Measurements from ENCODE around the gene SLC4A1AP.

Gene SLC4A1AP

DNA sequence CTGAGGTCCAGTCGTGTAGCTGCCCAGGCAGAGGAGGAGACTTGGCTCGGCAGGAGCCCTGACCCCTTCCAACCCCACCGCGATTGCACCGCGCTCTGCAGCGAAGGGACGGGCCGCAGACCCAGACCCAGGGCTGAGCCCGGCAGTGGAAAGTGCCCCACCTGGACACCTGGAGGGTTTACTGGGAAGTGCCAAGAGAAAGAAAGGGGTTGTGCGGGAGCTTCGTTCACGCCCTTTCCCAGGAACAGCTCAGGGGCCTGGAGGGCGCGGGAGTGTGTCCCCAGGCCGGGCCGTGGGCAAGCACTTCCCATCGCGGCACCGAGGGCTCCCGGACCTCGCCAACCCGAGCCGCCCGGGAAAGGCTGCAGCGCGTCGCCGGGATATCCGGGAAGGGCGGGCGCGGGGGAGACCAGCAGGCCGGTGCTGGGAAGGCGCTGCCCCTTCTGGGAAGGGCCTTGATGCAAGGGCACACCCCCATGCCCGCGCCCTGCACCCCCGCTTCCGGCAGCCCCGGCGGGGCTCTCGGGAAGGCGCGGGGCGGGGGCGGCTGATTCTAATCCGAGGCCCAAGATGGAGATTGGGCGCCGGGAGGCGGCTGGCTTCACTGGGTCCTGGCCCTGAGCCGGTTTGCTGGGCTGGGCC lies 71.7 kb downstream of the SLC4A1AP start:
- no peak for TF ChIP-seq TAF1 (IDR thresholded peaks at IDR 0.05; ENCODE audit: borderline replicate concordance, insufficient read depth, low read length)
- TF ChIP-seq, protein P1, sequence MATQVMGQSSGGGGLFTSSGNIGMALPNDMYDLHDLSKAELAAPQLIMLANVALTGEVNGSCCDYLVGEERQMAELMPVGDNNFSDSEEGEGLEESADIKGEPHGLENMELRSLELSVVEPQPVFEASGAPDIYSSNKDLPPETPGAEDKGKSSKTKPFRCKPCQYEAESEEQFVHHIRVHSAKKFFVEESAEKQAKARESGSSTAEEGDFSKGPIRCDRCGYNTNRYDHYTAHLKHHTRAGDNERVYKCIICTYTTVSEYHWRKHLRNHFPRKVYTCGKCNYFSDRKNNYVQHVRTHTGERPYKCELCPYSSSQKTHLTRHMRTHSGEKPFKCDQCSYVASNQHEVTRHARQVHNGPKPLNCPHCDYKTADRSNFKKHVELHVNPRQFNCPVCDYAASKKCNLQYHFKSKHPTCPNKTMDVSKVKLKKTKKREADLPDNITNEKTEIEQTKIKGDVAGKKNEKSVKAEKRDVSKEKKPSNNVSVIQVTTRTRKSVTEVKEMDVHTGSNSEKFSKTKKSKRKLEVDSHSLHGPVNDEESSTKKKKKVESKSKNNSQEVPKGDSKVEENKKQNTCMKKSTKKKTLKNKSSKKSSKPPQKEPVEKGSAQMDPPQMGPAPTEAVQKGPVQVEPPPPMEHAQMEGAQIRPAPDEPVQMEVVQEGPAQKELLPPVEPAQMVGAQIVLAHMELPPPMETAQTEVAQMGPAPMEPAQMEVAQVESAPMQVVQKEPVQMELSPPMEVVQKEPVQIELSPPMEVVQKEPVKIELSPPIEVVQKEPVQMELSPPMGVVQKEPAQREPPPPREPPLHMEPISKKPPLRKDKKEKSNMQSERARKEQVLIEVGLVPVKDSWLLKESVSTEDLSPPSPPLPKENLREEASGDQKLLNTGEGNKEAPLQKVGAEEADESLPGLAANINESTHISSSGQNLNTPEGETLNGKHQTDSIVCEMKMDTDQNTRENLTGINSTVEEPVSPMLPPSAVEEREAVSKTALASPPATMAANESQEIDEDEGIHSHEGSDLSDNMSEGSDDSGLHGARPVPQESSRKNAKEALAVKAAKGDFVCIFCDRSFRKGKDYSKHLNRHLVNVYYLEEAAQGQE (IDR thresholded peaks at IDR 0.05; ENCODE audit: insufficient read depth in 1 of 2, low read depth in 2 of 2, low read length in 2 of 2), result no peak
- no peak for TF ChIP-seq FOXP2 (optimal IDR thresholded peaks at IDR 0.05; ENCODE audit: borderline replicate concordance, extremely low read depth, extremely low read length, insufficient read depth)
- TF ChIP-seq POLR2AphosphoS5 (IDR thresholded peaks at IDR 0.05; ENCODE audit: low read depth, low read length), result no peak
- TF ChIP-seq SIN3A (IDR thresholded peaks at IDR 0.05; ENCODE audit: borderline replicate concordance, insufficient read depth, low read length), result no peak

DNA sequence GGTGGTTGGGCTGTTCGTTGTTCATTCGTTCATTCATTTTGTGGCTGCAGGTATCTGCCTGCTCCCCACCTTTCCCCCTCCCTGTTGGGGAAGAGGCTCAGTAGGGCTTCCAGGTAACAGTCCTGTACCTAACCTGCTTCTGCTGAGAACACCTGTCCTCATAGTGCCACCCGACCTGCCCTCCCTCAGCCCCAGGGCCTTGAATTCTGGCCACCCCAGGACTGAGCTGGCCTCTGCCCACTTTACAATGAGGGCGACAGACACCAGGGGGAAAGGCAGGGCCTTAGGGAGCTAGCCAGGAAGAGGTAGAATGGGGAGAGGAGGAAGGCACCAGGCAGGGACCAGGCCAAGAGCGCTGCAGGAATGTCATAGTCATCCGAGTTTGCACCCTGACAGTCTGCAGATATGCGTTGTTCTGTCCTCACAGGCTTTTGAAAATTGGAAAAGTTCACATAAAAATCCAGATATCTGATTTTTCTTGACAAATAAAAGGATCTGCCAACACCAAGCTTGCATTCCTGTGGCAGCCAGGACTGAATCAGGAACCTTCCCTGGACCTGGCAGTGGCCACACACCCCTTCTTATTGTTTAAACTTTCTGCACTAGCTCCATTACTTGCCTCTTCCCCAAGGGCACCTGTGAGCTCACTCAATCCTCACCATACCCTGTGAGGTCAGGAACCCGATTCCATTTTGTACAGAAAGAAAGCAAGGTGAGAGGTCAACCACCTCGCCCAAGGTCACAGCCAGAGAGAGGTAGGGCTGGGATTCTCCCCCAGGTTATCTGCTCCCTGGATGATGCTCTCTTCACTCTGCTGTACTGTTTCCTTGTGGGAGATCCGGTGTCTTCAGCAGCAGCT lies 72.6 kb downstream of the SLC4A1AP start:
- TF ChIP-seq TAF1 (IDR thresholded peaks at IDR 0.05; ENCODE audit: borderline replicate concordance, insufficient read depth, low read length), result no peak
- no peak for TF ChIP-seq POLR2AphosphoS5 (IDR thresholded peaks at IDR 0.05; ENCODE audit: low read depth, low read length)
- TF ChIP-seq, protein P1 (IDR thresholded peaks at IDR 0.05; ENCODE audit: insufficient read depth in 1 of 2, low read depth in 2 of 2, low read length in 2 of 2), result no peak

DNA sequence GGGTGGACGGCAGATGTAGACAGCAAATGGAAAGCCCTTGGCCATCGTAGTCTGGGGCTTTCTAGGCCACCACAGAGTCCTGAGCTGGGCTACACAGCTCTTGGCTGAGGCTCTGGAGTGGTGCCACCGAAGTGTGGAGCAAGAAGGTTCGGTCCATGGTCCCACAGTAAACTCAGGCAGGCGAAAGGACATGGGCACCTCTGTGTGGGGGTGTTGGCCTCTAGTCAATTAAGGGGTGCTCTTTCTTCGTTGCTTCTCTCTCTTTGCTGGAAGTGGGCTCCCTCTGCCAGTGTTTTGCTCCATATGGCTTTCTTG lies 73.2 kb downstream of the SLC4A1AP start:
- TF ChIP-seq POLR2AphosphoS5 (IDR thresholded peaks at IDR 0.05; ENCODE audit: low read depth, low read length) (no peak), SIN3A (IDR thresholded peaks at IDR 0.05; ENCODE audit: borderline replicate concordance, insufficient read depth, low read length) (no peak), TAF1 (IDR thresholded peaks at IDR 0.05; ENCODE audit: borderline replicate concordance, insufficient read depth, low read length) (no peak), FOXP2 (optimal IDR thresholded peaks at IDR 0.05; ENCODE audit: borderline replicate concordance, extremely low read depth, extremely low read length, insufficient read depth) (no peak)
- TF ChIP-seq, protein P1 (IDR thresholded peaks at IDR 0.05; ENCODE audit: insufficient read depth in 1 of 2, low read depth in 2 of 2, low read length in 2 of 2), result no peak

DNA sequence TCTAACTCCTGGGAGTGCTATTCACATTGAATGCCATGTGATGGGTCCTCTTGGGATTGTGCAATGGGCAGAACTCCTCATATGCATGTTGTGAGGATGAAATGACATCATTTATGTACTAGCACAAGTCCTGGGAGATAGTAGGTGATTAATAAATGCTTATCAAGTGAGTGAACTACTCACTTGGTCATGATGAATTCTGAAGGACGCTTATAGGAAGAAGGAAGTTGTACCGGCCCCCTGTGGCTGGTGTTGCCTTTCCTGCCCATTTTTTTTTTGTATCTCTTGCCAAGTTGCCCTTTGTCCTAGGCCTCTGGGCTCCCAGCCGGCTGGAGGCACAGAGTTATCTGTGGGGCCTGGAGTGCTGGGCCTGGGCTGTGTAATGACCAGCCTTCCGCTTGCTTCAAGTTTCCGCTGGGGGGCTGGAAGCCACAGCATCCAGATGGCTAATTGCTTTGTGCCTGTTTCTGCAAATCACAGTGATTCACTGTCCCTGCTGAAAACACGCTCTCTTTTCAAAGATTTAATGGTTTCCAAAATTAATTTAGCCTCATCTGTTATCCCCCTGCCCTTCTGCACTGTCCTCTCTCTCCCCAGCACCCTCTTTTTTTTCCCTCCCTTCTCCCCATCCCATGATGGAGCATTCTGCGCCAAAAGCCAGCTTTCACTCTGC lies 74.1 kb downstream of the SLC4A1AP start:
- TF ChIP-seq POLR2AphosphoS5 (IDR thresholded peaks at IDR 0.05; ENCODE audit: low read depth, low read length) (no peak), TAF1 (IDR thresholded peaks at IDR 0.05; ENCODE audit: borderline replicate concordance, insufficient read depth, low read length) (no peak), FOXP2 (optimal IDR thresholded peaks at IDR 0.05; ENCODE audit: borderline replicate concordance, extremely low read depth, extremely low read length, insufficient read depth) (no peak), SIN3A (IDR thresholded peaks at IDR 0.05; ENCODE audit: borderline replicate concordance, insufficient read depth, low read length) (no peak)
- TF ChIP-seq, protein P1 (IDR thresholded peaks at IDR 0.05; ENCODE audit: insufficient read depth in 1 of 2, low read depth in 2 of 2, low read length in 2 of 2), result no peak
